HFF-Myc (cell line): ENCODE data around the gene MPHOSPH9.

Experiments
- DNase-seq: peaks from one replicate; pipeline ENCODE4 v3.0.0-alpha.2; 2011; ENCODE audit warnings: low read depth; ENCODE audit errors: extremely low read depth
- H3K4me3 ChIP-seq: replicated peaks from 2 replicates; pipeline ENCODE4 v1.5.1; 2011; ENCODE audit warnings: low read depth, mild to moderate bottlenecking, control low read depth, low read length
- TF ChIP-seq, protein P1 (sequence below): IDR thresholded peaks from 2 replicates; pipeline ENCODE4 v1.5.1; 2012; ENCODE audit warnings: mild to moderate bottlenecking, low read depth, low read length, control low read depth; ENCODE audit errors: missing control alignments

Gene MPHOSPH9

DNA sequence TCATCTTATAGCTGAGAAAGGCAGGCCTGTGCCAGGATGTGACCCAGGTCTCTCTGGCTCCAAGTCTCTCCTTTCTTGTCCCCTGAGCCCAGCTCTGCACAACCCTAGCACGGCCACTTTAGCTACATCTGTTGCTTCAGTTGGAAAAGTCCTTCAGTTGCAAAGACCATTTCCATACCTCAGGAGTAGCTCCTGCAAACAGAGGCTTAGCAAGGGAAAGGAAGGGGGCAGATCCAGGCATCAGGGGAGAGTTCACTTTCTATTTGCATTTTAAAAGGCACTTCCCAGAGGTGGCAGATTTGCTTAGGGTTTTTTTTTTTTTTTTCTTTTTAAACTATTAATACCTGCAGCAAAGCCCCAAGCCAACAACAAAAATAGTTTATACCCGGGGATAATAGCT, 79.0 kb downstream of the MPHOSPH9 start:
- no peak overlapping the region for H3K4me3 ChIP-seq
- DNase-seq = no peak
- TF ChIP-seq, protein P1, sequence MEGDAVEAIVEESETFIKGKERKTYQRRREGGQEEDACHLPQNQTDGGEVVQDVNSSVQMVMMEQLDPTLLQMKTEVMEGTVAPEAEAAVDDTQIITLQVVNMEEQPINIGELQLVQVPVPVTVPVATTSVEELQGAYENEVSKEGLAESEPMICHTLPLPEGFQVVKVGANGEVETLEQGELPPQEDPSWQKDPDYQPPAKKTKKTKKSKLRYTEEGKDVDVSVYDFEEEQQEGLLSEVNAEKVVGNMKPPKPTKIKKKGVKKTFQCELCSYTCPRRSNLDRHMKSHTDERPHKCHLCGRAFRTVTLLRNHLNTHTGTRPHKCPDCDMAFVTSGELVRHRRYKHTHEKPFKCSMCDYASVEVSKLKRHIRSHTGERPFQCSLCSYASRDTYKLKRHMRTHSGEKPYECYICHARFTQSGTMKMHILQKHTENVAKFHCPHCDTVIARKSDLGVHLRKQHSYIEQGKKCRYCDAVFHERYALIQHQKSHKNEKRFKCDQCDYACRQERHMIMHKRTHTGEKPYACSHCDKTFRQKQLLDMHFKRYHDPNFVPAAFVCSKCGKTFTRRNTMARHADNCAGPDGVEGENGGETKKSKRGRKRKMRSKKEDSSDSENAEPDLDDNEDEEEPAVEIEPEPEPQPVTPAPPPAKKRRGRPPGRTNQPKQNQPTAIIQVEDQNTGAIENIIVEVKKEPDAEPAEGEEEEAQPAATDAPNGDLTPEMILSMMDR = no peak

DNA sequence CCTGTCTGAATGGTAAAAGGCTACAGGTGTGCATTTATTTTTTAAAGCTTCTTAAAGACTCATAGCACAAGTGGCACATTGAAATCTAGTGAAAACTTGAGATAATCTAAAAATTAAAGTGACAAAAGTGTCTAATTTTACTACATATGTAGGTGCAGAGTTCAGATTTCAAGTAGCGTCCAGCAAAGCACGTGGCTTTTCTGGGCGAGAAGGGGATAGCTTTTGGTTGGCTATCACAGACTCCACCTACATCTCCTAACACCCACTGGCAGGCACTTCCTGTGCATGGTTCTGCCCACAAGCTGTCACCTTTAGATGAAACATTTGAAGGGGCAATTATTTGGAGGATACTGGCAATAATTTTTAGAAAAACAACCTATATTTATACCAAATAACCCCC, 80.1 kb downstream of the MPHOSPH9 start:
- H3K4me3 ChIP-seq = no peak overlapping the region
- TF ChIP-seq, protein P1 = no peak
- DNase-seq = no peak

DNA sequence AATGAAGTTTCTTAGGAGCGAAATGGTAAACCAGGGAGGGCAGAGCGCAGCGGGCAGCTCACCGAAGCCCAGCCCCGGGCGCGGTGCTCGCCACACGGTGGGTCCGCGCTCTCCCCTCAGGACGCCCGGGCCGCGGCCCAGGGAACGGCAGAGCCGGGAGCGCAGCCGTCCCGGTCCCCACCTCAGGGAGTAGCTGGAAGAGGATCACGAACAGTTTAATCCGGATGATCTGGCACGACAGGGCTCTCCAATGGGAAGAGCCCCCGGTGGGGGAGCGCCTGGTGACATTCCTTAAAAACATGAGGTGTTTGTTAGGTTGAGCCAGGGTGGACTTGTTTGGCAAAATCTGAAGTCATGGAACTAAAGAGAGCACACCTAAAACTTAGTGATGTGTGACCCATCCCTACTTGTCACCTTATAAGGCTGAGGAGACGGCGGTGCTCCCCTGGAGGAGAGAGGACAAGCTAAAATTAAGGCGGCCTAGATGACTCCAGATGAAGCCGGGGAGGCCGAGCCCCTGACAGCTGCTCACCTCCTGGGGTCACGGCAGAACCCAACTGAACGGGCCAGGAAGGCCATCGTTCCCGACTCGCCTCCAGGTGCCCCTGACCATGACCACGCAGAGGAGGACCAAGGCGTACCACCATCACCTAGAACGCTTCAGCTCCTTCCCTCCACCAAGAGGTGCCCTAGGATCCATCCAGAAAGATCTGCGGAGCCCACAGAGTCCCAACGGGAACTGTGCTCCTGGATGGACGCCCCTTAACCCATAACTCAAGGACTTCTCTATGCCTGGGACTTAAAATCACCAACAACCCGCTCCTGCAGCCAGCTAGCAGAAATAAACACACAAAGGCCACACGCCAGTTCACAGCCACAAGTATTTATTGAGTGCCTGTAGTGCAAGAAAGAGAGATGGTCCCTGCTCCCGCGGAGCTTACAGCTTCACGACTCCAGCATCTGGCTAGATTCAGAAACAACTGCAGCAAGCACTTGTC, 81.2 kb downstream of the MPHOSPH9 start:
- TF ChIP-seq, protein P1 = no peak
- H3K4me3 ChIP-seq = peak overlapping the region; percentile 53
- DNase-seq = no peak

DNA sequence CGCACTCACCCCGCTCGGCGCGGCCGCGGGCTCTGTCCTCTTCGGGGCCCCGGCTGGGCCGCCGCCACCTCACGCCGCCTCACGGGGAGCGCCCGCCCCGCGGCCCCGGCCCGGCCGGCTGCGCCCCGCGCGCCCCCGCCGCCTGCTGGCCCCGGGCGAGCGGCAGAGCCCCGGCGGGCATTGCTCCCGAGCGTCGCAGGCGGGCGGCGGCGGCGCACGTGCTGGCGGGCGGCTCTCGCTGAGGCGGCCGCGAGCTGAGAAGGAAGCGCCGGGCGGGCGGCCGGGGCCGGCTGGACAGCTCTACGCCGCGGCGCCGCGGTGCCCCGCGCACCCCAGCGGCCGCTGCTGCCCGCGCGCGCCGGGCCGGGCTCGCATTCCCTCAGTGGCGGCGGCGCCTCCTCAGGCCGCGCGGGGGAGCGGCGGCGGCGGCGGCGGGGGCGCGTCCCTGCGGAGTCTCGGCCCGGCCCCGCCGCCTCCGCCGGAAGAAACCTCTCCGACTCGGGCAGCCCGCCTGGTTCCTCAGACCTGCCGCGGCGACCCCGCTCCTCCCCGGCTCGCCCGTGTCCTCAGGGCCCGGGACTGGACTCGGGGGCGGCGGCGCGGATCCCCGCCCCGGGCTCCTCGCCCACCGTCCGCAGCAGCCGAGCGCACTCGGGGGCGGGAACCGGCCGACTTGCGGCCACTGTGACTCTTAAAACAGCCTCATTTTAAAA, 82.0 kb downstream of the MPHOSPH9 start, which contains the start of gene PITPNM2:
TSS of gene PITPNM2 (minus strand) at position 347 of the 713 bp plus-strand sequence. CDS start 116,500 bp downstream, outside the sequence.
- DNase-seq = no peak
- peak within 1 kb of the TSS; percentile 56 for H3K4me3 ChIP-seq
- TF ChIP-seq, protein P1 = no peak

DNA sequence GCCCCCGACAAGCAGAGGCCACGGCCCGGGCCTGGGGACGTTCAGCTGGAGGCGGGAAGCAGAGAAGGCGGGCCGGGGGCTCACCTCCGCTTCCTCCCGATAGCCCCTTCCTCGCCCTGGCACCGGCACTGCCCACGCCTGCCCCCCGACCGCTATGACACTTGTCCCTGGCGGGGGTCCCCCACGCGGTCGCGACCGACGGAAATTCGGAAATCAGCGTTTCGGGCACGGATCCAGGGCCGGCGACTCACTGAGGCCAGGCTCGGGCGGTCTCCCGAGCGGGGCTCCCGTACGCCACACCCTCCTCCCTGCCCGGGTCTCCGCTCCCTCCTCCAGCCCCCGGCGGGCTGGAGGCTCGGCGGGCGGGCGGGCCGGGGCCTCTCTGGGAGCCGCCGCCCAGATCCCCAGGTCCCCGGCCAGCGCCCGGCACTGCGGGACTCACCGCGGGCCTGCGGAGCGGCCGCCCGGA, 82.6 kb downstream of the MPHOSPH9 start:
- H3K4me3 ChIP-seq = peak overlapping the region; percentile 56
- TF ChIP-seq, protein P1 = no peak
- no peak for DNase-seq

DNA sequence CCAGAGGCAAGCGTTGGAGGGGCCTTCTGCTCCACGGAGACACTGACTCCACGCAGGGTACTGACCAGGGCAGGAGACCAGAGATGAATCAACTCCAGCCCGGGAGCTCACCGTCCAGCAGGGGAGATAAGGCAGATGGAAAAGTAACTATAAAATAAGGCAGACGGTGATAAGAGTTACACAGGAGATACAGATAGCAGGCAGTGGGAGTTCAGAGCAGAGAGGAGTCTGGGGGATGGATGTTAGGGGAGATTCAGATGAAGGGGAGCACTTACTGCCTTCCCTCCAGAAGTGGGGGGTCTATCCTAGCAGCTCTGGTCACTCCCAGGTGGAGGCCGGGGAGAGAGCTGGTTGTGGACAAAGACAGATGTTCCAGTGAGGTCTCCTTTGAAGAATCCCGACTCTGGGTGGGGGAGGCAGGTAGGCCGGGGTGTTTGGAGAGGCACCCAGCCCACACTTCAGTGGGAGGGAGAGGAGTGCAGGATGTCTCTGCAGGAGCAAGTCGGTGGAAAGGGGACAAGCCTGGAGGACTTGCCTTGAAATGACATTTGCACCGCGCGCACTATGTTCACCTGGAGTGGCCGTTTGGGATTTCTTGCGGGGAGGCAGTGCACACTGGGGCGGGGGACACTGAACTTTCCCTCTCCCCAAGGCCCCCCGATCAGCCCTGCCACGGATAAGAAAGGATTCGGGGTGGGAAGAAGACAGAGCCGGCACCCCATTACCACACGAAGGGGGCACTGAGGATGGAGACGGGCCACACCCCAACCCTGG, 83.3 kb downstream of the MPHOSPH9 start:
- DNase-seq = no peak
- TF ChIP-seq, protein P1 = no peak
- H3K4me3 ChIP-seq = peak overlapping the region; percentile 56
